Activated CD8-positive, alpha-beta T cell treated with anti-CD3 and anti-CD28 coated beads for 36 hours (primary cell): Measurements from ENCODE around the gene ZBTB5. TPM values are rescaled to one million over a fixed set of nuclear protein-coding genes. Genes with fewer than 3 reads are reported as not detected.
"Not testable (repeated sequence)": the region's sequence is repeated elsewhere in the genome, so short reads cannot be mapped to it uniquely, and the experiment has no call there.

Experiments used
- ATAC-seq: fragments of 200-7000 bp; cut with Tn5 transposase; one replicate; pipeline ENCODE4 v1.10.0; 2021; ENCODE audit warnings: mild to moderate bottlenecking, moderate library complexity
- CTCF ChIA-PET: fragments of 350-600 bp; sonication (Branson Sonifier 250); formaldehyde crosslinking; loops from one replicate; lab custom pipeline; 2021; ENCODE audit warnings: antibody characterized with exemption; lab: Charles Lee
- POLR2A ChIA-PET: fragments of 350-600 bp; sonication (Branson Sonifier 250); formaldehyde crosslinking; loops from one replicate; lab custom pipeline; 2021; ENCODE audit warnings: antibody characterized with exemption; lab: Charles Lee
- DNase-seq: peaks from one replicate; pipeline ENCODE4 v3.0.0-alpha.2; 2020
- H3K27ac Mint-ChIP-seq: one replicate; pipeline ENCODE4 v1.8.0; 2021; ENCODE audit warnings: mild to moderate bottlenecking, mixed read lengths
- H3K27me3 Mint-ChIP-seq: one replicate; pipeline ENCODE4 v1.8.0; 2021; ENCODE audit warnings: mixed read lengths
- H3K36me3 Mint-ChIP-seq: one replicate; pipeline ENCODE4 v1.8.0; 2021; ENCODE audit warnings: low read depth, mixed read lengths
- H3K4me1 Mint-ChIP-seq: one replicate; pipeline ENCODE4 v1.8.0; 2021; ENCODE audit warnings: low read depth, mixed read lengths
- H3K4me3 Mint-ChIP-seq: one replicate; pipeline ENCODE4 v1.8.0; 2021; ENCODE audit warnings: mild to moderate bottlenecking, moderate library complexity, mixed read lengths
- H3K9me3 Mint-ChIP-seq: one replicate; pipeline ENCODE4 v1.8.0; 2021; ENCODE audit warnings: mixed read lengths
- CTCF ChIP-seq: fragments of 200-600 bp; IDR thresholded peaks from one replicate; pipeline ENCODE4 v1.8.0; 2022; ENCODE audit warnings: antibody characterized with exemption, mild to moderate bottlenecking
- intact Hi-C: fragments of 100-400 bp; cut with micrococcal nuclease; formaldehyde crosslinking; loops from one replicate; pipeline ENCODE4 v1.10.0; 2022
- total RNA-seq, 2 experiments: library from RNA; stranded (reverse); gene quantifications; one replicate each; pipeline ENCODE4 v1.2.3, GENCODE V29; 2021

The ZBTB5 gene
- total RNA-seq, 2 experiments from 2014 or later: 8.6 to 8.8 TPM

- ChIA-PET CTCF (no interaction called here), POLR2A (interaction anchor here (1.2 kb wide), 1 partner anchor 36 kb away, joined by 3 read pairs; no protein-coding TSS in a partner anchor)
- H3K4me3 Mint-ChIP-seq: no peak overlapping the region
- no peak for DNase-seq
- TF ChIP-seq CTCF: no peak
- peaks cover 17% of the 10 kb centered on the region for H3K4me1 Mint-ChIP-seq
- peaks cover 32% of the 10 kb centered on the region for H3K36me3 Mint-ChIP-seq
- no peak overlapping the region for H3K27ac Mint-ChIP-seq
- H3K9me3 Mint-ChIP-seq: no peaks in the 10 kb centered on the region
- intact Hi-C loops: no loop called here
- no peaks in the 10 kb centered on the region for H3K27me3 Mint-ChIP-seq
- no peak for ATAC-seq
These were observed 35.6 kb downstream of the ZBTB5 start for GRCh38 chr9:37429441-37430285.

DNA sequence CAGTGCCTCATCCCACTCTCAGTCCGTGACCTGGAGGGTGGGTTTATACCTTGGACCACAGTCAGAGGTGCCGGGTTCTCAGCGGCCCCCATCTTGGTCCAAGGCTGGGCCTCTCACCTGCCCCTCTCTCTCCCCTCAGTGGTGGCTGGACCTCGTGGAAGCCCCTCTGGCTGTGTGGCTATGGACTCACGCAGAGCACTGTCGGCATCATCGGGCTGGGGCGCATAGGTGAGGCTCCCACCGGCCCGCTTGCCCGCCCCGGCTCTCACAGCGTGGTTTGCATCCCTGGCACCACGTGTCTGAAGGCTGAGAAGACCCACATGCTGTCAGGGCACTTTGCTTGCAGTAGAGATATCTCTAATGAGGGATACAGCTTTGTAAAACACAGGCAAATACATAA lies 36.9 kb downstream of the ZBTB5 start:
- Mint-ChIP-seq H3K36me3 (peaks cover 27% of the 10 kb centered on the region), H3K27ac (no peak overlapping the region), H3K4me1 (peaks cover 25% of the 10 kb centered on the region), H3K9me3 (no peaks in the 10 kb centered on the region), H3K4me3 (no peak overlapping the region), H3K27me3 (no peaks in the 10 kb centered on the region)
- no peak for TF ChIP-seq CTCF
- ChIA-PET POLR2A (no interaction called here), CTCF (no interaction called here)
- DNase-seq (no peak), ATAC-seq (no peak)
- intact Hi-C loops: no loop called here

DNA sequence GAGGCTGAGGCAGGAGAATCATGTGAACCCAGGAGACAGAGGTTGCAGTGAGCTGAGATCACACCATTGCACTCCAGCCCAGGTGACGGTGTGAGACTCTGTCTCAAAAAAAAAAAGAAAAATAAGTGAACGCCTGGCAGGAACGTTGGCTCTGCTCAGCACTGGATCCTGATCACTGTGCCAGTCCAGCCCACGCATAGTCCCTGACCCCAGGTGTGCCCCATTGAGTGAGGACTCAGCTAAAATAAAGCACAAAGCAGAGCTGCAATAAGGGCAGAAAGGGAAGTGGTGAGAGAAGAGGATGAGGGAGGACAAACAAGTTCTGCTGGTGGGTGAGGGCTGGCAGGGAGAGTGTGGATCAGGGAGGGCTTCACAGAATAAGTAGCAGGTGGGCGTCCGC lies 38.4 kb downstream of the ZBTB5 start:
- ChIA-PET POLR2A (interaction anchor here (1.0 kb wide), 1 partner anchor 11 kb away, joined by 4 read pairs; no protein-coding TSS in a partner anchor), CTCF (no interaction called here)
- DNase-seq (no peak), ATAC-seq (no peak)
- H3K36me3 Mint-ChIP-seq: peaks cover 23% of the 10 kb centered on the region
- H3K4me3 Mint-ChIP-seq: no peak overlapping the region
- no peaks in the 10 kb centered on the region for H3K9me3 Mint-ChIP-seq
- H3K27ac Mint-ChIP-seq: no peak overlapping the region
- intact Hi-C loops: no loop called here
- H3K27me3 Mint-ChIP-seq: no peaks in the 10 kb centered on the region
- no peak for TF ChIP-seq CTCF
- peaks cover 29% of the 10 kb centered on the region for H3K4me1 Mint-ChIP-seq

DNA sequence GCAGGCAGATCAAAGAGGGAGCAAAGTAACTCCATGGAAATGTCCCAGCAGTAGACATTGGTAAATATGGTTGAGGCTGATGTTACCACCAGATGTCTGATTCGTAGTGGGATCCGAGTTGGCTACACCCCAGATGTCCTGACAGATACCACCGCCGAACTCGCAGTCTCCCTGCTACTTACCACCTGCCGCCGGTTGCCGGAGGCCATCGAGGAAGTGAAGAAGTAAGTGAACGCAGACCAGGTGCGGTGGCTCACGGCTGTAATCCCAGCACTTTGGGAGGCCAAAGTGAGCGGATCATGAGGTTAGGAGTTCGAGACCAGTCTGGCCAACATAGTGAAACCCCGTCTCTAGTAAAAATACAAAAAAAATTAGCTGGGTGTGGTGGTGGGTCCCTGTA lies 38.8 kb downstream of the ZBTB5 start:
- peaks cover 21% of the 10 kb centered on the region for H3K36me3 Mint-ChIP-seq

DNA sequence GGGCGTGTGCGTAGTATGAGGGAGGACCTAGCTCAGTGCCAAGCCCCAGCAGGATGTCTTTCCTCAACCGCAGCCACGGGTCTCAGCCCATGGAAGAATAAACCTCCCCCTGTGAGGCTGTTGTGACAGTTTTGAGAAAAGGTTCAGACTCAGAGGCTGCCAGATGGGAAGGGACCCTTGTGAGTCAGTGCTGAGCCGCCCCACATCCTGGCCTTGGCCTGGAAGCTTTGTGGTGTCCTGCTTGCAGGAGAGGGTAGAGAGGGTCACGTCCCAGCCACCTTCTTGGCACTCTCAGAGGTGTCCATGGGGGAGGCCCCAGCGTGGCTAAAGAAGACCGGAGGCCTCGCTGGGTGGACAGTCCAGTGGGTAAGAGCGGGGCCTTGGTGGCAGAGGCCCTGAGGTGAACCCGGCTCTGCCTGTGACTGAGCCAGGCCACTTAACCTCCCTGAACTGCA lies 39.9 kb downstream of the ZBTB5 start:
- CTCF ChIA-PET: no interaction called here
- no peak overlapping the region for H3K27ac Mint-ChIP-seq
- no peaks in the 10 kb centered on the region for H3K27me3 Mint-ChIP-seq
- intact Hi-C loops: no loop called here
- peaks cover 18% of the 10 kb centered on the region for H3K36me3 Mint-ChIP-seq
- no peak overlapping the region for H3K4me3 Mint-ChIP-seq
- no peak for TF ChIP-seq CTCF
- POLR2A ChIA-PET: interaction anchor here (0.6 to 1.3 kb wide), 4 partner anchors 10 to 61 kb away, joined by 3 read pairs; no protein-coding TSS in a partner anchor
- H3K4me1 Mint-ChIP-seq: peaks cover 32% of the 10 kb centered on the region
- ATAC-seq (no peak), DNase-seq (no peak)
- H3K9me3 Mint-ChIP-seq: no peaks in the 10 kb centered on the region

More for the DNA sequence above, 38.8 kb downstream of the ZBTB5 start:
- ATAC-seq, CTCF ChIA-PET, DNase-seq, H3K4me3 Mint-ChIP-seq, H3K27ac Mint-ChIP-seq, H3K9me3 Mint-ChIP-seq, intact Hi-C loops, H3K27me3 Mint-ChIP-seq: not testable (repeated sequence)
- peaks cover 32% of the 10 kb centered on the region for H3K4me1 Mint-ChIP-seq
- POLR2A ChIA-PET: interaction anchor here (1.0 kb wide), 1 partner anchor 11 kb away, joined by 4 read pairs; no protein-coding TSS in a partner anchor
